GM19240 (cell line): ENCODE measurements around the gene CCDC110.

Source experiments
- DNase-seq: peaks from one replicate; pipeline ENCODE4 v3.0.0; 2011; ENCODE audit warnings: low spot score; ENCODE audit not compliant: insufficient read length

Gene CCDC110

DNA sequence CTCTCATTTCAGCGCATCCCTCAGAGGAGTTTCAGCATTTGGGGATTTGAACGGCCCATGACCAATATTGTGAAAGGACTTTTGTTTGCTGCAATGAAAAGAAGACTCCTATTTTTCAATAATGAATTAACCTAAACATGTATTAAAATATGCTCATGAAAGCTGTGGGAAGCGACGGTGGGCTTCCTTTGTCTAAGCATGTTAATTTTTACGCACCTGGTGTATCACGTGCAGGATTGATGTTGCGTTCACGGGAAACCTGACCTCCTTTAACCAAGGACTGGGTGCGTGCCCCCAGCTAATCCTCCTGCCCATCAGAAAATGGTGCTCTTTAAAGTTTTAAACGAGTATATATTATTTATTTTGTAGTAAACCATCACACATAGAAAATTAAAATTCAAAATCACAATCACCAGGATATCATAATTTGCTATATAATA lies 590 bp upstream of the CCDC110 start:
- no peak for DNase-seq

DNA sequence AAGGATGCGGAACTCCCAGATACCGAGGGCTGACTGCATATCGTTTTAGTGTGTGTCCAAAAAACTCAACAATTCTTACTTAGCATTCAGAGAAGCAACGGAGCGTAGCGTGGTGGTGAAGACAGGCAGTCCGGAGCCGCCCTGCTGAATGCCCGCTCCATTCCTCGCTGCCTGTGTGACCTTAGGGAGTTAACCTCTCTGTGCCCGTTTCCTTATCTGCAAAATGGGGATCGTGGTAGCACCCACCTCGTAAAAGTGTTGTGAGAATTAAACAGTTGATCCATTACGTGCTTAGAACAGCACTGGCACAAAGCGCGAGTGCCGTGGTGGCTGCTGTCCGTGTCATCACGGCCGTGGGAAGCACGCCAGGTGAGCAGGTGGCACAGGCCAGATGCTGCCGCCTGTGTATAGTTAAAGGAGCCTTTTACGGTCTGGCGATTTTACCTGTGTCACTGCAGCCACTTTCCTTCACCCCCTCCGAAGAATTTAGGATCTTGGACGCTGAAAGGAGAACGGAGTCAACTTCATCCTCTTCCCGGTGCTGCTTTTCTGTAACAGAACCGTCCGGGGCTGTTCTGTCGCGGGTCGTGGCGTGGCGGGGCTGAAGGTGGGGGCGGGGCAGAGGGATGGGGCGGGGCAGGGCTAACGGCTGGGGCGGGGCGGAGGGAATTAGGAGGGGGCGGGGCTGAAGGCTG lies 885 bp downstream of the CCDC110 start:
- no peak for DNase-seq

DNA sequence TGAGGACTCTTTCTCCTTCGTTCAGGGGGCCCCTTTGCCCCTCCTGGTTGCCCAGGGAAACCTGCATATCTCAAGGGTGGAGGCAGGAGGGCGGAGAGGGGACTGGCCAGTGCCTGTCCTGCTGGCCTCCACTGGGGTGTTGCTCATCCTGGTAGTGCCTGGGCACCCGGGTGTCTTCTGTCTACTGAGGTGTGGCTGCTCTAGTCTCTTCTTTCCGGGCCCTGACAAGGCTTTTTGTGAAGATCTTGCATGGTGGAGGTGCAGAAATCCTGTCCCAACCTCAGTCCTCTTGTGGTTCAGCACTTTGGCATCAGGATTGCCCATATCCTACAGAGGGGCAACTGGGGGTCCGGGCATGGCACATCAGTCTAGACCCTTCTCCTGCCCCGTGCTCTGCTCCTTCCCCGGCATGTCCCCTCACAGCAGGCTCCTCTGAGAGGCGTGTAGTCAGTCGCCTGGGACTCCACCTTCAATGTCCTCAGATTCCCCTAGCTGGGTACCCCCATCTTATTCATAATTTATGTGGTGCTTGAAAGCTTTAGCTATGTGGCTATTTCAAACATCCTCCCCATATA lies 1.9 kb downstream of the CCDC110 start:
- DNase-seq = no peak

DNA sequence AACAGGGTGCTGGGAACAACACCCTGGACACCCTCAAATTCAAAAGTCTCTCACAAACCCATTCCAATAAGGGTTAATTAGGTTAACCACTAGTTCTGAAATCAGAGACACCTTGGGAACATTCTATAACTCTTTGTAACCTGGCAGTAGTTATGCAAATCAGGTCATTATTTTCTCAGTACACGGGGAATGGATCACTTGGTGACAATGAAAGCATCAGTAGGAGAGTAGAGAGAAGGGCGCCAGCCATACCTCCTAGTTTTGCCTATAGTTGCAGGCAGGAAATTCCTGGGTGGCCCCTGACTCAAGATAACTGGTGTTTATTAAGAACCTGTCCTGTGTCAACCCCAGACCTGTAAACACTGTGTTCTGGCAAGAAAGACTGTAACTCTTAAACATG lies 2.5 kb downstream of the CCDC110 start:
- DNase-seq = no peak

DNA sequence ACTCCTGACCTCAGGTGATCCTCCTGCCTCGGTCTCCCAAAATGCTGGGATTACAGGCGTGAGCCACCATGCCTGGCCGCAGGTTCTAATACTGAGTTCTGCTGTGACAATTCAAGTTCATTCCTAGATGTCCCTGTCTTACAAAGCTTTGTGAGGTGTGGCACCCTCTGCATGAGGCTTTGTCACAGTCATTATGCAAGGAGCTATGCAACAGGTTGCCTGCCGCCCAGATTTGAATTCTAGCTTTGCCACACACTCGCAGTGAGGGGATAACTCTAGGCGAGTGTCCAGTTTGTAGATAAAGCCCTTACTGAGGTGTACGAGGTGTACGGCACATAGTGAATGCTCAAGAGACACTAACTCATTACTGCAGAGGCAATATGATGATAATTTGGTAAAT lies 3.5 kb downstream of the CCDC110 start:
- no peak for DNase-seq

DNA sequence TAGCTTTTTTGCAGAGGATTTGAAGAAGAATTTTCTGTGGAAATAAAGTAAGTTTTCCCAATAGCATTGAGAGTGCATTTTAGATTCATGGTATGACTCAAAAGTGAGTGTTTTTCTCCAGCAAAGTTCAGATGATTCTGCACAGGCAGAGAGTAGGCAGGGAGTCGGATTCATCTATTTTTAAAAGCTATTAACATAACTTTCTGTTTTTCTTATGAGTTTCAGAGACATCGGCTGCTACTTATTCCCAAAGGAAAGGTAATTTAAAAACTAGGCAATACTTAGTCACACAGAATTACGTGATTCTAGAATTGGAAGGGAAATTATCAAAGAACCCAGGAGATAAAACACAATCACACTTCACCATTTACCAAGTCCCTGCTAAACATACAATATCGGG lies 4.4 kb downstream of the CCDC110 start:
- DNase-seq = no peak

DNA sequence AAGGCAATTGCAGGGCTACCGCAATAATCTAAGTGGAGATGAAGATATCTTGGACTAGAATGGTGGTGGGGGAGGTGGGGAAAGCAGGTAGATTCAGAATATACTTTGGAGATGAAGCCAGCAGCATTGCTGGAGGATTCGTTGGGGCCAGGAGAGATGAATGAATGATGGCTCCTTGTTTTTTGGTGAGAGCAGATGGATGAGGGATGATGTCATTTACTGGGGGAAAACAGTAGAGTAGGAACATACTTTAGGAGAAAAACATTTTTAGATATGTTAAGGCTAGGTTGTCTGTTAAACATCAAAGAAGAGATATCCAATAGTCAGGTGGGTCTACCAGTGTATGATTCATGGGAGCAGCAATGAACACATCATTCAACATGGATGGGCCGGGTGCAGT lies 5.8 kb downstream of the CCDC110 start:
- no peak for DNase-seq

DNA sequence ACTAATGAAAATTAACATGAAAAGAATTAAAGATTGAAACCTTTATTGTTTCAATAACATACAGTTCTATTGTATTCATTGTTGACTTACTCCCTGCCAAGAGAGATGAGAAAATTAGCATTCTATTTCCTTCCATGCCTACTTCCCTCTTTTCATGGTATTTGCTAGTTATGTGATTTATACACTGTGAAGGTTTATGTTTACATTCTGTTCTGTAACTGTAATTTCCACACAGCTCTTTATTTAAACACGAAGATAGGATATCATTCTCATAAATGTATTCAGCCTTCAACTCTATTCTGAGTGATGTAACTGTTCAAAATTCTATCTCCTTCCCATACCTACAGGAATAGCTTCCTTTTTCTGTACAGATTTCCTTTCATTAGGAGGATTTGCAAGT lies 6.6 kb downstream of the CCDC110 start:
- no peak for DNase-seq

DNA sequence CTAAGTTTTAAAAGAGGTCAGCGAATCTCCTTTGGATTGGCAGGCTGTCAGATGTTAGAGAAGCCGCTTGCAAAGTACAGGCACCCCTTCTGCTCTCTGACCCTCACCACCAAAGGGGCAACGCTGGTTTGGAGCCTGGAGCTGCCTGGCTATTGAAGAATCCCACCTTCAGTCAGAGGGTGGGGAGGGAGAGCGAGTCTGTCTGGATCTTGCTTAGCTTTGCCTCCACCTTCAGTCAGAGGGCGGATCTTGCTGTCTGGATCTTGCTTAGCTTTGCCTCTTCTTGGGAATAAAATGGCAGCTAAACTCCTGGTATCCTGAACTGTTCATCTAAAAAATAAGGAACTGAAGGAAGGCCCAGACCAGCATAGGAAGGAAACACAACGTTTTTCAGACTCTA lies 7.3 kb downstream of the CCDC110 start:
- DNase-seq = no peak

DNA sequence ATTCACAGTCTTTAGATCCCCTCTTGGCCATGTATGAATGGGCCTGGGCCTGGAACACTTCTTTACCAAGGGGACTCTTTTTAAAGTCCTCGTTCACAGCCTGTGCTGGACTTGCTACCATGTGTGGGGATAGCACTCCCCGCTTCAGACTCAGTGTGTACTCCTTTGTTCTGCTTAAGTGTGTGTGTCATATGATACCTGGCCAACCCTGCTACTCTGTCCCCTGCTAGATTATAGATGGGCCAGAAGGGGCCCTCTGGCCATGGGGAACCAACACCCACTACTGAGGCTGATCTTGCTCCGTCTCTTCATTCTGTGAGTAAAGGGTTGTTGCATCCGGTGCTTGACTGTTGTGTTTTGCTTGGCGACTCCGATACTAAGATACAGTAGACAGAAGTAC lies 8.0 kb downstream of the CCDC110 start:
- no peak for DNase-seq

DNA sequence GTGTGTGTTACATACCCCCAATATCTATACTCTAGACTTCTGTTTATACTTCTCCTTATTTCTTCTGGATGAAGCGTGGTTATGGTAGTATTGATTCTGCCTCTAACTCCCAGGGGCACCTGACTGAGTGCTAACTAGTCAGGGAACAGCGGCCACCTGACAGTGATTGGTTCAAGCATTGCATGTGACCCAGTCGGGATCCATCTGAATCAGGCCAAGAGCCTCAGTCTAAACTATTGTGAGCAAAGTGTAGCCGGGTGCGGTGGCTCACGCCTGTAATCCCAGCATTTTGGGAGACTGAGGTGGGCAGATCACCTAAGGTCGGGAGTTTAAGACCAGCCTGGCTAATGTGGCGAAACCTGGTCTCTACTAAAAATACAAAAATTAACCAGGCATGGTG lies 10.0 kb downstream of the CCDC110 start:
- DNase-seq = no peak

DNA sequence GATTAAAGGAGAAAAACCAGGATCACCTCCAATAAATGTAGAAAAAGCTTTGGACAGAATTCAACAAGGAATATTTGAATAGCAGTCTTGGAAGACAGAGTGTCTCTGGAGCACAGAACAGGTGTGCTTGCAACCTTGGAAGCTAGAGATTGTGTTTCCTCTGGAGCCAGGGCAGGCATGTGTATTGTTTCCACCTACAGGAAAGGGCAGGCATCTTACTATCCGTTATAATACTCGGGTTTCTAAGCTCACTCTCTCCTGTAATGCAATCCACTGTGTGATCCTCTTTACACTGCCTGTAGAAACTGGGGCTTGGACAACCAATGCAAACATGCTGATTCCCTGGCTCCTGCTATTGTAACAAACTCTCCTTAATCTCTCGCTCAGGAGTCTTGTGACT lies 14.4 kb downstream of the CCDC110 start:
- DNase-seq = no peak

DNA sequence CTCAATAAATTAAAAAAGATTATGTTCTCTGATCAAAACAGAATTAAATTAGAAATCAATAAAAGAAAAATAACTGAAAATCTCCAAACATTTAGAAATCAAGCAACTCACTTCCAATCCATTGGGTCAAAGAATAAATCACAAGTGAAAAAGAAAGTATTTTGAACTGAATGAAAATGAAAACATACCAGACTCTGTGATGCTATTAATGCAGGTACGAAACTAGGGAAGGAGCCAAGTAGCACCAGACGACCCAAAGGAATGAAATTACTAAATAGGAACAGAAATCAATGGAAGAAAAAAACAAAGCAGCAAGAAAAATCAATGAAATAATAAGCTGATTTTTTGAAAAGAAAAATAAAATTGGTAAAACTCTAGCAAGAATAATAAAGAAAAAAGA lies 15.4 kb downstream of the CCDC110 start:
- no peak for DNase-seq

DNA sequence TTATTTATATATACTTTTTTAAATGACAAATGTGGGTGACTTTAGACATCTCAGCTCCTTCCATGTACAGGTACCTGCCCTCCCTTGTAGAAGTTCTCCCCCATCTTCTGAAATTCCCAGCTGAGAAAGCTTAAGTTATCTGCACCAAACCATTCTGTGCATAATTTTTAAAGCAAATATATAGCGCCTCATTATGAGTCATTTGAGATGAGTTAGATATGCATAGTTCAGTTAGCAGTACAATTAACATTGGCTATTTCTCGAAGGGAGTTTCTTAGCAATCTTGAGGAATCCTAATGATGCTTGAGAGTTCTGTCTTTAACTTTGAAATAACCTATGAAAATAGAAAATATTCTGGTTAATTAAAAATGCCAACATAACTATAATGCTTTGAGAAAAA lies 26.3 kb downstream of the CCDC110 start:
- no peak for DNase-seq

DNA sequence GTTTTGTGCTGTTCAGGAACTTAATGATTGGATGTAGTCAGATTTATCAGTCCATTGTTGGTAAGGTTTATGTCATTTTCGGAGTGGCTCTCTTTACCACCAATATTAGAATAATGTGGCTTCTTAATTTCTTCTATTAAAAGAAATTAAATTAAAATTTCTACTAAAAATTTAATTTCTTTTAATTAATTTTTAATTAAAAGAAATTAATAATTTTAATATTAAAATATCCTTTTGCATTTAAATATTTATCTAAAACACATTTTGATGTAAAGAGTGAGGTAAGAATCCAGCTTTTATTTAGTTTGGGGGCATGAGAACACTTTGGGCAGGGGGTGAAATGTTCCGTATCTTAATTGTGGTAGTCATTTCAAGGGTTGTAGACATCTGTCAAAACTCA lies 30.1 kb downstream of the CCDC110 start:
- no peak for DNase-seq

DNA sequence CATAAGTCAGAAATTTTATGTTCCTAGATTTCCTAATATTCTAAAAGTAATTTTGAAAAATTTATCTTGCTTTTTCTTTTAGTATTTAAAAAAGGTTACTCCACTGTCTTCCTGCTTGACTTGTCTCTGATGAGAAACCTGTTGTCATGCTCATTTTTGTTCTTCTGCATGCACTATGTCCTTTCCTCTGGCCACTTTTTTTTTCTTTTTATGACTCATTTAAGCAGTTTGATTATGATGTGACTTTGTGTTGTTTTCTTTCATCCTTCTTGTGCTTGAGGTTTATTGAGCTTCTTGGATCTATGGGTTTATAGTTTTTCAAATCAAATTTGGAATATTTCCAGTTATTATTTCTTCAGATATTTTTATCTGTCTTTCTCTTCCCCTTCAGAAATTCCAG lies 33.7 kb downstream of the CCDC110 start:
- DNase-seq = no peak

DNA sequence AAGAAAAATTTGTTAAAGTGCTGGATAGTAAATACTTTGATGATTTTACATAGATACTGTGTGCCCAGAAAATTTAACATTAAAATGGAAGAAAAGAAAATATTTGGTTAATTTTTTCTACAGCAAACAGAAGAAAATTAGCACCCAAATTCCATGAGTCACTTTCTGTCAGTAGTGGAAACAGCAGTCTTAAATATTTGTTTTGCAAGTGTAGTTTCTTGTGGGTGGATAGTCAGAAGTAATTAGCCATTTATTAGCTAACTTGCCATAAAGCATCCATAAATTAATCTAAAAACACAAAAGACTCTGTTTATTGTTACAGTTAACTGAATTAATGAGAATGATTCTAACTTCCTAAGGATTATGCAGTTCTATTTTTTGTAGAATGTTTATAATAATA lies 36.1 kb downstream of the CCDC110 start:
- no peak for DNase-seq

DNA sequence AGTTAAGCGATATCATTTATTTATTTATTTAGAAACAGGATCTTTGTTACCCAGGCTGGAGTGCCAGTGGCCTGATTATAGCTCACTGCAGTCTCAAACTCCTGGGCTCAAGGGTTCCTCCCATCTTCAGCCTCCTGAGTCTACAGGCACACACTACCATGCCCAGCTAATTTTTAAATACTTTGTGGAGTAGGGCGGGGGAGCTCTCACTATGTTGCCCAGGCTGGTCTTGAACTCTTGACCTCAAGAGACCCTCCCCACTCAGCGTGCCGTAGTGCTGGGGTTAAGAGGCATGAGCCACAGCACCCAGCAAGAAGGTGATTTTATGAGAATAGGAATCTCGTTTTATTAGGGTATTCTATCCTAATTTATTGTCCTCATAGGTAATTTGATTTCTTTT lies 41.9 kb downstream of the CCDC110 start:
- DNase-seq = no peak

DNA sequence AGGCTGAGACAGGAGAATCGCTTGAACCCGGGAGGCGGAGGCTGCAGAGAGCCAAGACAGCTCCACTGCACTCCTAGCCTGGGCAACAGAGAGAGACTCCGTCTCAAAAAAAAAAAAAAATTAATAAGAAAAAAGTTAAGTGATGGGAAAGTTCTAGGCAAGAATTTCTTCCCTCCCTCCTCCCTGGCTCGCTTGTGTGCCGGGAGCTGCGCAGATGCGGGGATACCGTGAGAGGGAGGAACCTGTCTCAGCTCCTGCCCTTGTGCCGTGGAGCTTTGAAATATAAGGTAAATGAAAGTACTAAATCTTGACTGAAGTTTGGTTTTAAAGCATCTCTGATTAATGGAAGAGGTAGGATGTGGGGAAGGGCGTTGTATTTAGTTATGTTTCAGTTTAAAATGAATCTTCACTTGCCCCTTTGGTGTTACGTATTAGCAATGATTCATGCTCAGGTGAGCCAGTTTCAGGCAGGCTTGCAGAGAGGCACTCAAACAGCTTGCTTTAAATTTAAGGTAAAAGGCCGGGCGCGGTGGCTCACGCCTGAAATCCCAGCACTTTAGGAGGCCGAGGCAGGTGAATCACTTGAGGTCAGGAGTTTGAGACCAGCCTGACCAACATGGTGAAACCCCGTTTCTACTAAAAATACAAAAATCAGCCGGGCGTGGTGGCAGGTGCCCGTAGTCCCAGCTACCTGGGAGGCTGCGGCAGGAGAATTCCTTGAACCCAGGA lies 44.4 kb downstream of the CCDC110 start:
- no peak for DNase-seq

DNA sequence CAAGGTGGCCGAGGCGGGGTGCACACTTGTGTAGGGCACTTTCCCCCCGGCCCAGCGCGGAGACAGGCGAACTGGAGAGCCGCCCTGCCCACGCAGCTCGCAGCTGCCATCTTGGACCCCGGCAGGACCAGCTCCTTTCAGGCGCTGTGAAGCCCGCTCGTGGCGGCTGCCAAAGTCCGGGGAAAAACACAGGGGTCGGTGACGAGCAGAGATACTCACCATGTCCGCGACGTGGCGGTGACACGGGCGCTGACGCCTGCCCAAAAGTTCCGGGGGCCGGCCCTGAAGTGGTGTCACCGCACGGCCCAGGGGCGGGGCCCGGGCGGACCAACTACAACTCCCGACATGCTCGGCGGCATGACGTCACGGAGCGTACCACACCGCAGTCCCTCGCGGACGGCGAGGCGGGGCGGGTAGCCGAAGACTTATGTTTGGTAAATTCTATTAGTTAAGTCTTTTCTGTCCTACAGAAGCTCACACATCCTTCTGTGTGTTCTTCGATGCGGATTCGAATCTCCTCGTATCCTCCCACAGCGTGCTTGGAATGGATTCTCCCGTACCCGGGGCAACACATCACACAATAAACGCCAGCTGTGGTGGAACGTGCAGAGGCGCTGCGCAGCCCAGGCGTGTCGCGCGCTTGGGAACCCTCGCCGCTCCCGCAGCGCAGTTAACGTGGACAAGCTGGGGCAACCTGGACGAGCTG lies 45.7 kb downstream of the CCDC110 start, which contains the start of gene UFSP2:
TSS of gene UFSP2 (minus strand) at position 318 of the 706 bp plus-strand sequence. CDS start at position 222, 96 bp downstream.
- DNase-seq = peak; percentile 43

DNA sequence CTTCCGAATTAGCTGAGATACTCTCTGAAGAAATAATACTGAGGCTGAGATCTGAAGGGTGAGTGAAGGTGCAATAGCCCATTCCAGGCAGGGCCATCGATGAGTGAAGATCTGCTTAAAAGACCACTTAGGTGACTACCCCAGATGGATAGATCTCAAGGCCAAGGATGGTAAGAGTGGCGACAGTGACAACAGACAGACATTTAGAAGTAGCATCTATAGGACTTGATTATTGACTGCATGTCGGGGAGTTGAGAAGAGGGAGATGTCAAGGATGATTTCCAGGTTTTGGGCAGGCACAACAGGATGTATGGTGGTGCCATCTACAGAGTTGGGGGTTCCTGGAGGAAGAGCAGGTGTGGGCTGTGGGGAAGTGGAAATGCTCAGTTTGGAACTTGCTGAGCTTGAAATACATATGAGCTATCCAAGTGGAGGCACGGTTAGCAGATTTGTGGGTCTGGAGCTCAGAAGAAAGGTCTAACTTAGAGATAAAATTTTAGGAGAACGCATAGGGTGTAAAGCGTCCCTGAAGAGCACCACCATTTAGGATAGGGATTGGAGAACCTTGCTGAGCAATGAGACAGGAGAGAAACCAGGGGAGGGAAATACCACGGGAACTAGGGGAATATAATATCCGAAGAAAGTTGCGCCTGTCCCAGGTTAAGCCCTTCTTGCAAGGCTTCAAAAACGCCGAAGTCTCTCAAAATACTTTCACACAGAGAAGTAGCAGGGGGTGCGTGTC lies 46.5 kb downstream of the CCDC110 start:
- no peak for DNase-seq
